PC-9 (cell line): ENCODE data around the gene BCAP29. TPM values are rescaled to one million over a fixed set of nuclear protein-coding genes. Genes with fewer than 3 reads are reported as not detected.

Source experiments
- BruUV-seq: library from RNA; stranded (reverse); fragments of 400-500 nt; replicated peaks from 2 replicates; lab custom pipeline; 2021; lab: Mats Ljungman, UMichigan
- CTCF ChIA-PET: fragments of 300-600 bp; sonication (Branson Sonifier 250); formaldehyde crosslinking; loops from one replicate; lab custom pipeline; 2022; ENCODE audit warnings: antibody characterized with exemption; lab: Charles Lee
- POLR2A ChIA-PET: fragments of 300-600 bp; sonication (Branson Sonifier 250); formaldehyde crosslinking; loops from one replicate; lab custom pipeline; 2022; ENCODE audit warnings: antibody characterized with exemption; ENCODE audit not compliant: unreplicated experiment; lab: Charles Lee
- DNase-seq, 2 experiments: peaks; one replicate each; pipeline versions ENCODE4 v3.0.0 to v3.0.0-alpha.2; 2015 to 2022; ENCODE audit warnings: mixed read lengths in 1 of 2
- H2AFZ ChIP-seq: fragments of 200-600 bp; sonication (generic); 2 replicates; pipeline ENCODE4 v1.8.1; 2017; ENCODE audit warnings: antibody characterized with exemption
- H3F3A ChIP-seq: fragments of 200-600 bp; sonication (generic); 2 replicates; pipeline ENCODE4 v1.8.1; 2017; ENCODE audit warnings: antibody characterized with exemption, mild to moderate bottlenecking, low read depth; ENCODE audit not compliant: insufficient read depth
- H3K27ac ChIP-seq: fragments of 200-600 bp; sonication (generic); 2 replicates; pipeline ENCODE4 v1.6.1; 2016; ENCODE audit warnings: mixed run types
- H3K27me3 ChIP-seq: fragments of 200-600 bp; sonication (generic); 2 replicates; pipeline ENCODE4 v1.6.1; 2016; ENCODE audit warnings: low read depth, mixed run types; ENCODE audit not compliant: insufficient read depth
- H3K36me3 ChIP-seq: fragments of 200-600 bp; sonication (generic); 2 replicates; pipeline ENCODE4 v1.6.1; 2016; ENCODE audit warnings: low read depth, mixed run types
- H3K4me1 ChIP-seq: fragments of 200-600 bp; sonication (generic); replicated peaks from 2 replicates; pipeline ENCODE4 v1.6.1; 2016; ENCODE audit warnings: mixed run types; ENCODE audit not compliant: insufficient read depth
- H3K4me2 ChIP-seq: fragments of 200-600 bp; sonication (generic); 2 replicates; pipeline ENCODE4 v1.6.1; 2017; ENCODE audit warnings: mixed run types
- H3K4me3 ChIP-seq: fragments of 200-600 bp; sonication (generic); 2 replicates; pipeline ENCODE4 v1.6.1; 2016; ENCODE audit warnings: mixed run types
- H3K79me2 ChIP-seq: fragments of 200-600 bp; sonication (generic); 2 replicates; pipeline ENCODE4 v1.6.1; 2017; ENCODE audit warnings: low read depth, mixed run types
- H3K9me2 ChIP-seq: fragments of 200-600 bp; sonication (generic); 2 replicates; pipeline ENCODE4 v1.8.1; 2017; ENCODE audit warnings: mild to moderate bottlenecking; ENCODE audit not compliant: insufficient read depth
- H3K9me3 ChIP-seq: fragments of 200-600 bp; sonication (generic); 2 replicates; pipeline ENCODE4 v1.8.1; 2016; ENCODE audit warnings: low read depth; ENCODE audit not compliant: insufficient read depth
- H4K20me1 ChIP-seq: fragments of 200-600 bp; sonication (generic); 2 replicates; pipeline ENCODE4 v1.8.1; 2017; ENCODE audit not compliant: insufficient read depth
- CTCF ChIP-seq: fragments of 200-600 bp; sonication (generic); conservative IDR thresholded peaks from 2 replicates; pipeline ENCODE4 v1.6.1; 2017; ENCODE audit warnings: mixed run types, antibody characterized with exemption, mild to moderate bottlenecking, moderate library complexity
- EZH2 ChIP-seq: fragments of 200-600 bp; sonication (generic); IDR thresholded peaks from 2 replicates; pipeline ENCODE4 v1.8.0; 2017; ENCODE audit warnings: antibody characterized with exemption, low read depth
- intact Hi-C: fragments of 100-400 bp; cut with micrococcal nuclease; formaldehyde crosslinking; loops from one replicate; pipeline ENCODE4 v1.10.0; 2022; ENCODE audit not compliant: unreplicated experiment
- total RNA-seq: library from RNA; stranded (reverse); gene quantifications from 2 replicates; pipeline ENCODE4 v1.2.3, GENCODE V29; 2021

Gene BCAP29
- total RNA-seq, 1 experiment from 2014 or later = 58.3 TPM

- Histone ChIP-seq H3K4me1 (no peaks in the 10 kb centered on the region), H3F3A (no peaks in the 10 kb centered on the region), H3K36me3 (no peaks in the 10 kb centered on the region), H3K27me3 (no peaks in the 10 kb centered on the region), H3K4me3 (no peak overlapping the region), H3K79me2 (no peaks in the 10 kb centered on the region), H3K27ac (no peak overlapping the region), H3K9me2 (no peaks in the 10 kb centered on the region; the same call in 1 of the 2 replicates), H2AFZ (no peak overlapping the region), H4K20me1 (no peaks in the 10 kb centered on the region), H3K9me3 (peaks cover 5% of the 10 kb centered on the region; the same call in 1 of the 2 replicates), H3K4me2 (no peak overlapping the region)
- ChIA-PET CTCF (no interaction called here), POLR2A (interaction anchor here (0.6 kb wide), 1 partner anchor 1482 kb away, joined by 5 read pairs; no protein-coding TSS in a partner anchor)
- no peak for TF ChIP-seq EZH2
- no peak for DNase-seq
- intact Hi-C loops = no loop called here
- BruUV-seq = no TSS peak
These were observed 72.6 kb downstream of the BCAP29 start for GRCh38 chr7:107652642-107653041.

DNA sequence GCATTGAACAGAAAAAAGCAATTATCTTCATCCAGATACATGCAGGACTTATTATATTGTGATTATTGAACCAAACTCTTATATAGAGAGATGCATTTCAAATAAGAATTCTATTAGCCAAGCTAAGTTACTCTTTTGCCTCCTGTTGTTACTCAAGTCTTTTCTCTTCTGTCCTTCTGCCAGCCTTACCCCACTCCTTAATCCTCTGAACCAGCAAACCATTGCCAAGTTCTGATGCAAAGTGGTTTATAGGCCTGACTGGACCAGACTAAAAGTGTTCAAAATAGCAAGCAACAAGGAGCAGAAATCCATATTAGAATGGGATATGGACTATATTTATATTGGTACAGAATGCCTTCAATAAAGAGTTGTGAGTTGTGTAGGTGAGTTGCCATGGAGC, 78.4 kb downstream of the BCAP29 start:
- Histone ChIP-seq H3K27ac (no peak overlapping the region), H2AFZ (no peak overlapping the region), H3K4me2 (no peak overlapping the region), H3F3A (no peaks in the 10 kb centered on the region), H4K20me1 (no peaks in the 10 kb centered on the region; the same call in 1 of the 2 replicates), H3K9me2 (no peaks in the 10 kb centered on the region; the same call in 1 of the 2 replicates), H3K27me3 (no peaks in the 10 kb centered on the region), H3K4me3 (no peak overlapping the region), H3K9me3 (no peaks in the 10 kb centered on the region), H3K36me3 (no peaks in the 10 kb centered on the region), H3K4me1 (peaks cover 4% of the 10 kb centered on the region; the same call in 1 of the 2 replicates), H3K79me2 (no peaks in the 10 kb centered on the region)
- DNase-seq = no peak
- ChIA-PET CTCF (no interaction called here), POLR2A (no interaction called here)
- BruUV-seq = no TSS peak
- intact Hi-C loops = no loop called here
- no peak for TF ChIP-seq CTCF

DNA sequence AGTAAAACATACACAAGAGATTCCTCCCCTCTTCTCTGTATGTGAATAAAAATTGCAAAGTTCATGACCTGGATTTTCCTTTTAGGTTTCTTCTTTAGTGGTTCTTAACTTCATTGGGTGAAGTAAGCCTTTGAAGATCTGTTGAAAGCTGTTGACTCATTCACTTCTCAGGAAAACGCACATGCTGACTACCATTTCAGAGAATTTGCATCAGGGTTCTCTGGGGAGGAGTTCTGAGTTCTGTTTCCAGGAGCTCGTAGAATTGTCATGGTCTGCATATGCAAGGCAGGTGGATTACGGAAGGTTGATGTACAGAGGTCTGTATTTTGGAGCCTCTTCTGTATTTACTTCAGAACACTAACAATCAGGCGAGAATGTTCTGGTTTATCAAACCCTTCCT, 79.6 kb downstream of the BCAP29 start:
- Histone ChIP-seq H2AFZ (no peak overlapping the region), H3K4me1 (peaks cover 4% of the 10 kb centered on the region; the same call in 1 of the 2 replicates), H4K20me1 (no peaks in the 10 kb centered on the region; the same call in 1 of the 2 replicates), H3K9me3 (no peaks in the 10 kb centered on the region), H3K27ac (no peak overlapping the region), H3K4me3 (no peak overlapping the region), H3K9me2 (no peaks in the 10 kb centered on the region; the same call in 1 of the 2 replicates), H3K36me3 (no peaks in the 10 kb centered on the region), H3K79me2 (no peaks in the 10 kb centered on the region), H3F3A (no peaks in the 10 kb centered on the region), H3K4me2 (no peak overlapping the region), H3K27me3 (no peaks in the 10 kb centered on the region)
- no TSS peak for BruUV-seq
- CTCF ChIA-PET = no interaction called here
- intact Hi-C loops = loop anchor here (5.0 kb wide), 2 partner anchors 77 to 97 kb away; partner anchors contain the start of genes BCAP29, COG5 and DUS4L
- POLR2A ChIA-PET = no interaction called here
- TF ChIP-seq EZH2 = no peak
- no peak for TF ChIP-seq CTCF
- peak in 1 of 2 experiments; percentile 63 for DNase-seq
